Measurements from ENCODE around the gene PRSS1. TPM values are rescaled to one million over a fixed set of nuclear protein-coding genes. Genes with fewer than 3 reads are reported as not detected.
"Not testable (repeated sequence)": the region's sequence is repeated elsewhere in the genome, so short reads cannot be mapped to it uniquely, and the experiment has no call there.

The PRSS1 gene
- total RNA-seq, 4 donors from 2014 or later, result not detected

GRCh38 chr7:142776206-142776844 is 27.1 kb downstream of the PRSS1 start:
- 68 to 73% methylated on average over 8 to 9 of the region's 9 CpGs for WGBS, 2 donors
- intact Hi-C loops (cut with DNase I), result no loop called here

DNA sequence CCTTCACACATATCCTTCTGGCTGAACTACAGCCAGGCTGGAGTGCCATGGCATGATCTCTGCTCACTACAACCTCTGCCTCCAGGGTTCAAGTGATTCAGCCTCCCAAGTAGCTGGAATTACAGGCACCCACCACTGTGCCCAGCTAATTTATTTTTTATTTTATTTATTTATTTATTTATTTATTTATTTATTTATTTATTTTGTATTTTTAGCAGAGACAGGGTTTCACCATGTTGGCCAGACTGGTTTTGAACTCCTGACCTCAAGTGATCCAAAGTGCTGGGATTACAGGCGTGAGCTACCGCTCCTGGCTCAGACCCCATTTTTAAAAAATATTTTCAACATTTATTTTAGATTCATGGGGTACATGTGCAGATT is 27.6 kb downstream of the PRSS1 start:
- H3K36me3 ChIP-seq; H3K27me3 ChIP-seq; H3K4me1 ChIP-seq; intact Hi-C loops (cut with DNase I); H3K4me3 ChIP-seq; DNase-seq; H3K9me3 ChIP-seq: not testable (repeated sequence)
- H3K27ac ChIP-seq, result peak overlapping the region in 1 of 4 donors; percentile 33
- 78 to 92% methylated on average over 2 of the region's 2 CpGs for WGBS, 2 donors

More at GRCh38 chr7:142776206-142776844, 27.1 kb downstream of the PRSS1 start:
- TF ChIP-seq, protein P1, sequence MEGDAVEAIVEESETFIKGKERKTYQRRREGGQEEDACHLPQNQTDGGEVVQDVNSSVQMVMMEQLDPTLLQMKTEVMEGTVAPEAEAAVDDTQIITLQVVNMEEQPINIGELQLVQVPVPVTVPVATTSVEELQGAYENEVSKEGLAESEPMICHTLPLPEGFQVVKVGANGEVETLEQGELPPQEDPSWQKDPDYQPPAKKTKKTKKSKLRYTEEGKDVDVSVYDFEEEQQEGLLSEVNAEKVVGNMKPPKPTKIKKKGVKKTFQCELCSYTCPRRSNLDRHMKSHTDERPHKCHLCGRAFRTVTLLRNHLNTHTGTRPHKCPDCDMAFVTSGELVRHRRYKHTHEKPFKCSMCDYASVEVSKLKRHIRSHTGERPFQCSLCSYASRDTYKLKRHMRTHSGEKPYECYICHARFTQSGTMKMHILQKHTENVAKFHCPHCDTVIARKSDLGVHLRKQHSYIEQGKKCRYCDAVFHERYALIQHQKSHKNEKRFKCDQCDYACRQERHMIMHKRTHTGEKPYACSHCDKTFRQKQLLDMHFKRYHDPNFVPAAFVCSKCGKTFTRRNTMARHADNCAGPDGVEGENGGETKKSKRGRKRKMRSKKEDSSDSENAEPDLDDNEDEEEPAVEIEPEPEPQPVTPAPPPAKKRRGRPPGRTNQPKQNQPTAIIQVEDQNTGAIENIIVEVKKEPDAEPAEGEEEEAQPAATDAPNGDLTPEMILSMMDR (IDR thresholded peaks at IDR 0.05), result no peak
- TF ChIP-seq POLR2A (IDR thresholded peaks at IDR 0.05), result no peak
- H3K36me3 ChIP-seq, result no peaks in the 10 kb centered on the region
- H3K4me3 ChIP-seq, result no peak overlapping the region
- H3K27me3 ChIP-seq, result peaks cover 0 to 6% (median 0%) of the 10 kb centered on the region in 4 donors
- H3K9me3 ChIP-seq, result no peaks in the 10 kb centered on the region
- no peaks in the 10 kb centered on the region for H3K4me1 ChIP-seq
- peak overlapping the region in 1 of 4 donors; percentile 33 for H3K27ac ChIP-seq
- DNase-seq, result no peak

DNA sequence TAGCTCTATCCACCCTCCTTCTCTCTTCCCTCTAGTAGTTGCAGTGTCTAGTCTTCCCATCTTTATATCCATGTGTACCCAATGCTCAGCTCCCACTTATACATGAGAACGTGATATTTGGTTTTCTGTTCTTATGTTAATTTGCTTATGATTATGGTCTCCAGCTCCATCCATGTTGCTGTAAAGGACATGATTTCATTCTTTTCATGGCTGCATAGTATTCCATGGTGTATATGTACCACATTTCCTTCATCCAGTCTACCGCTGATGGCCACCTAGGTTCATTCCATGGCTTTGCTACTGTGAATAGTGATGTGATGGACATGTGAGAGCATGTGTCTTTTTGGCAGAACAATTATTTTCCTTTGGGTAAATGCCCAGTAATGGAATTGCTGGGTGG is 28.0 kb downstream of the PRSS1 start:
- intact Hi-C loops (cut with DNase I), result no loop called here
- H3K4me1 ChIP-seq, result no peaks in the 10 kb centered on the region
- no peaks in the 10 kb centered on the region for H3K9me3 ChIP-seq
- no peaks in the 10 kb centered on the region for H3K36me3 ChIP-seq
- H3K27ac ChIP-seq, result no peak overlapping the region
- WGBS, 2 donors, result 81 to 82% methylated on average over 2 of the region's 2 CpGs
- H3K4me3 ChIP-seq, result no peak overlapping the region
- DNase-seq, result no peak
- no peak for TF ChIP-seq POLR2A (IDR thresholded peaks at IDR 0.05)
- TF ChIP-seq, protein P1 (IDR thresholded peaks at IDR 0.05), result no peak
- peaks cover 0 to under 1% (median 0%) of the 10 kb centered on the region in 4 donors for H3K27me3 ChIP-seq

GRCh38 chr7:142782922-142783900 is 33.9 kb downstream of the PRSS1 start:
- intact Hi-C loops (cut with DNase I), result no loop called here
- TF ChIP-seq, protein P1 (IDR thresholded peaks at IDR 0.05), result peak; percentile 84 to 97 (median 95)
- no peak for TF ChIP-seq POLR2A (IDR thresholded peaks at IDR 0.05)
- H3K4me3 ChIP-seq, result peak overlapping the region in 3 of 4 donors; percentile 25 to 56 (median 36)

GRCh38 chr7:142784096-142784495 is 34.8 kb downstream of the PRSS1 start:
- H3K4me1 ChIP-seq, result peaks cover 0 to 9% (median 2%) of the 10 kb centered on the region in 3 donors
- TF ChIP-seq, protein P1 (IDR thresholded peaks at IDR 0.05), result no peak
- TF ChIP-seq POLR2A (IDR thresholded peaks at IDR 0.05), result no peak
- H3K36me3 ChIP-seq, result no peaks in the 10 kb centered on the region
- 85 to 87% methylated on average over 6 to 7 of the region's 7 CpGs for WGBS, 2 donors
- H3K27me3 ChIP-seq, result peaks cover 0 to 15% (median 0%) of the 10 kb centered on the region in 4 donors
- H3K27ac ChIP-seq, result no peak overlapping the region
- no peaks in the 10 kb centered on the region for H3K9me3 ChIP-seq
- DNase-seq, result no peak
- intact Hi-C loops (cut with DNase I), result no loop called here
- H3K4me3 ChIP-seq, result no peak overlapping the region

More at GRCh38 chr7:142782922-142783900, 33.9 kb downstream of the PRSS1 start:
- DNase-seq, result peak; percentile 38
- H3K36me3 ChIP-seq, result no peaks in the 10 kb centered on the region
- peaks cover 0 to 15% (median 0%) of the 10 kb centered on the region in 4 donors for H3K27me3 ChIP-seq
- H3K9me3 ChIP-seq, result no peaks in the 10 kb centered on the region
- H3K4me1 ChIP-seq, result peaks cover 0 to 9% (median 2%) of the 10 kb centered on the region in 3 donors
- WGBS, 2 donors, result 4 to 12% methylated on average over 20 to 25 of the region's 32 CpGs
- H3K27ac ChIP-seq, result no peak overlapping the region

Measured in esophagus squamous epithelium (tissue), 5 donors.